ENCODE results near the gene TRPM6. TPM values are rescaled to one million over a fixed set of nuclear protein-coding genes. Genes with fewer than 3 reads are reported as not detected.

TRPM6 gene
- total and polyA plus RNA-seq, 2 experiments from 2014 or later: 0.23 to 0.87 TPM

DNA sequence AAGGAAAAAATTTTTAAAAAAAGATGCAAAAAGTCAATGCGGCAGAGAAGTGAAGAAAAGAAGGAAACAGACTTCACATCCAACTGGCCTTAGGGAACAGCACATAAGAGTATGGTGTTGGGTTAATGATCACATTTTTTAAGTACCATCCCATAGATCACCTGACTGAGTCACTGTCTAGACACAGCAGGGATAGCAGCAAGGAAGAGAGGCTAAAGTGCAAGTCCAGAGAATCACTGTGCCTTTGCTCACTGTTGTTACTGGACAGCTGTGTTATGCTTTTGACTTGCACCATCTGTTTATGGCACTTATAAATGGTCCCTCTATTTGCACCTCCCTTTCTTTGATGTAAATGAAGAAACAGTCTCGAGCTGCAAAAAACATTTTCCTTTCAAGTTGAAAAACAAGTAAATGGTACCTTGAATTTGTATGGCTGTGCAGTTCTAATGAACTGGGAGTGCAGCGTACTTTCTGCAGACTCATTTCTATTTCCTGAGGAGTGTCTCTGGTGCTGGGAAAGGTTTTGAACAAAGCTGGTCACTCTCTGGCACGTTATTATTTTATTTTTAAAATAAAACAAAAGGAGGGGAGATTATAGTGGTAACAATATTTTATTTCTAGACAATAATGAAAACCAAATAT, 84.2 kb downstream of the TRPM6 start (continued):
- TF ChIP-seq ZNF331 (CRISPR knock-in tag; IDR thresholded peaks at IDR 0.05; ENCODE audit: low read depth): no peak
- TF ChIP-seq STAT1 (IDR thresholded peaks at IDR 0.05; ENCODE audit: unreplicated experiment): no peak
- TF ChIP-seq REST (IDR thresholded peaks at IDR 0.05; ENCODE audit: unreplicated experiment): no peak
- TF ChIP-seq EZH2 (IDR thresholded peaks at IDR 0.05; ENCODE audit: low read depth, unreplicated experiment): no peak
- TF ChIP-seq, protein P1, sequence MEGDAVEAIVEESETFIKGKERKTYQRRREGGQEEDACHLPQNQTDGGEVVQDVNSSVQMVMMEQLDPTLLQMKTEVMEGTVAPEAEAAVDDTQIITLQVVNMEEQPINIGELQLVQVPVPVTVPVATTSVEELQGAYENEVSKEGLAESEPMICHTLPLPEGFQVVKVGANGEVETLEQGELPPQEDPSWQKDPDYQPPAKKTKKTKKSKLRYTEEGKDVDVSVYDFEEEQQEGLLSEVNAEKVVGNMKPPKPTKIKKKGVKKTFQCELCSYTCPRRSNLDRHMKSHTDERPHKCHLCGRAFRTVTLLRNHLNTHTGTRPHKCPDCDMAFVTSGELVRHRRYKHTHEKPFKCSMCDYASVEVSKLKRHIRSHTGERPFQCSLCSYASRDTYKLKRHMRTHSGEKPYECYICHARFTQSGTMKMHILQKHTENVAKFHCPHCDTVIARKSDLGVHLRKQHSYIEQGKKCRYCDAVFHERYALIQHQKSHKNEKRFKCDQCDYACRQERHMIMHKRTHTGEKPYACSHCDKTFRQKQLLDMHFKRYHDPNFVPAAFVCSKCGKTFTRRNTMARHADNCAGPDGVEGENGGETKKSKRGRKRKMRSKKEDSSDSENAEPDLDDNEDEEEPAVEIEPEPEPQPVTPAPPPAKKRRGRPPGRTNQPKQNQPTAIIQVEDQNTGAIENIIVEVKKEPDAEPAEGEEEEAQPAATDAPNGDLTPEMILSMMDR (conservative IDR thresholded peaks at IDR 0.05; ENCODE audit: low read depth in 2 of 2): no peak
- no peak for TF ChIP-seq NANOG (IDR thresholded peaks at IDR 0.05; ENCODE audit: borderline replicate concordance)

GRCh38 chr9:74800226-74800625, 87.5 kb downstream of the TRPM6 start:
- Mint-ChIP-seq H3K36me3 (ENCODE audit: low read depth) (no peaks in the 10 kb centered on the region), H3K27me3 (ENCODE audit: insufficient read depth, low read depth, poor library complexity) (peaks cover 2% of the 10 kb centered on the region), H3K4me3 (no peak overlapping the region), H3K9me3 (no peaks in the 10 kb centered on the region), H3K27ac (no peak overlapping the region), H3K4me1 (no peaks in the 10 kb centered on the region)
- Histone ChIP-seq H2AFZ (peak overlapping the region; percentile 18; the same call in 1 of the 2 replicates), H3K27ac (ENCODE audit: low read depth) (no peak overlapping the region), H3K9me2 (ENCODE audit: insufficient read depth) (no peaks in the 10 kb centered on the region), H3K4me1 (ENCODE audit: insufficient read depth) (no peaks in the 10 kb centered on the region), H3F3A (replicated peaks; ENCODE audit: low read depth) (no peaks in the 10 kb centered on the region), H3K4me3 (no peak overlapping the region), H4K20me1 (replicated peaks; ENCODE audit: insufficient read depth) (no peaks in the 10 kb centered on the region; the same call in 1 of the 2 replicates), H3K36me3 (ENCODE audit: insufficient read depth) (no peaks in the 10 kb centered on the region), H3K27me3 (ENCODE audit: insufficient read depth) (no peaks in the 10 kb centered on the region), H3K4me2 (no peak overlapping the region), H3K79me2 (replicated peaks; ENCODE audit: insufficient read depth) (no peaks in the 10 kb centered on the region)
- DNase-seq (ENCODE audit: low spot score): no peak
- TF ChIP-seq EZH2phosphoT487 (IDR thresholded peaks at IDR 0.05; ENCODE audit: unreplicated experiment) (no peak), CREB1 (CRISPR knock-in tag; IDR thresholded peaks at IDR 0.05; ENCODE audit: low read depth) (no peak), ZNF331 (CRISPR knock-in tag; IDR thresholded peaks at IDR 0.05; ENCODE audit: low read depth) (no peak)
- TF ChIP-seq, protein P1 (conservative IDR thresholded peaks at IDR 0.05; ENCODE audit: low read depth in 2 of 2): no peak
- ATAC-seq: no peak
